ENCODE results near the gene ITGA8.
"Not testable (repeated sequence)": the region's sequence is repeated elsewhere in the genome, so short reads cannot be mapped to it uniquely, and the experiment has no call there.

Gene ITGA8

GRCh38 chr10:15719899-15720634, at the start of gene ITGA8:
ITGA8 (minus strand) TSS chr10:15719922; CDS start chr10:15719771, 151 bp downstream.
- DNase-seq (ENCODE audit: low spot score): peak; percentile 41

GRCh38 chr10:15764892-15765454, 45.3 kb upstream of the ITGA8 start:
- no peak for DNase-seq (ENCODE audit: low spot score)

GRCh38 chr10:15763006-15763405, 43.3 kb upstream of the ITGA8 start:
- no peak for DNase-seq (ENCODE audit: low spot score)

- not testable (repeated sequence) for DNase-seq (ENCODE audit: low spot score)
Observed at GRCh38 chr10:15762239-15762638, 42.5 kb upstream of the ITGA8 start.

- not testable (repeated sequence) for DNase-seq (ENCODE audit: low spot score)
Observed at GRCh38 chr10:15761224-15761623, 41.5 kb upstream of the ITGA8 start.

GRCh38 chr10:15760681-15761080, 41.0 kb upstream of the ITGA8 start:
- DNase-seq (ENCODE audit: low spot score): no peak

- no peak for DNase-seq (ENCODE audit: low spot score)
Observed at GRCh38 chr10:15759265-15759664, 39.5 kb upstream of the ITGA8 start.

GRCh38 chr10:15758618-15759017, 38.9 kb upstream of the ITGA8 start:
- DNase-seq (ENCODE audit: low spot score): no peak

GRCh38 chr10:15754937-15755336, 35.2 kb upstream of the ITGA8 start:
- DNase-seq (ENCODE audit: low spot score): no peak

GRCh38 chr10:15751046-15751445, 31.3 kb upstream of the ITGA8 start:
- no peak for DNase-seq (ENCODE audit: low spot score)

GRCh38 chr10:15748126-15748525, 28.4 kb upstream of the ITGA8 start:
- DNase-seq (ENCODE audit: low spot score): no peak

- no peak for DNase-seq (ENCODE audit: low spot score)
Observed at GRCh38 chr10:15747632-15748031, 27.9 kb upstream of the ITGA8 start.

- no peak for DNase-seq (ENCODE audit: low spot score)
Observed at GRCh38 chr10:15745751-15746150, 26.0 kb upstream of the ITGA8 start.

- peak; percentile 37 for DNase-seq (ENCODE audit: low spot score)
Observed at GRCh38 chr10:15744217-15744865, 24.6 kb upstream of the ITGA8 start.

GRCh38 chr10:15743443-15743842, 23.7 kb upstream of the ITGA8 start:
- no peak for DNase-seq (ENCODE audit: low spot score)

- DNase-seq (ENCODE audit: low spot score): no peak
Observed at GRCh38 chr10:15742836-15743235, 23.1 kb upstream of the ITGA8 start.

- DNase-seq (ENCODE audit: low spot score): no peak
Observed at GRCh38 chr10:15742102-15742501, 22.4 kb upstream of the ITGA8 start.

GRCh38 chr10:15741581-15741980, 21.9 kb upstream of the ITGA8 start:
- DNase-seq (ENCODE audit: low spot score): no peak

- DNase-seq (ENCODE audit: low spot score): no peak
Observed at GRCh38 chr10:15740261-15740660, 20.5 kb upstream of the ITGA8 start.

GRCh38 chr10:15739254-15739970, 19.7 kb upstream of the ITGA8 start:
- DNase-seq (ENCODE audit: low spot score): no peak

GRCh38 chr10:15738270-15738925, 18.7 kb upstream of the ITGA8 start:
- DNase-seq (ENCODE audit: low spot score): no peak

GRCh38 chr10:15737656-15738055, 17.9 kb upstream of the ITGA8 start:
- DNase-seq (ENCODE audit: low spot score): no peak
